GM21723 (cell line): ENCODE data around the gene PROX1.

Experiments used
- ATAC-seq: cut with Tn5 transposase; IDR thresholded peaks from one replicate; pipeline ENCODE4 v1.9.1; 2021; ENCODE audit warnings: mild to moderate bottlenecking, moderate library complexity; ENCODE audit not compliant: unreplicated experiment

Gene PROX1

DNA sequence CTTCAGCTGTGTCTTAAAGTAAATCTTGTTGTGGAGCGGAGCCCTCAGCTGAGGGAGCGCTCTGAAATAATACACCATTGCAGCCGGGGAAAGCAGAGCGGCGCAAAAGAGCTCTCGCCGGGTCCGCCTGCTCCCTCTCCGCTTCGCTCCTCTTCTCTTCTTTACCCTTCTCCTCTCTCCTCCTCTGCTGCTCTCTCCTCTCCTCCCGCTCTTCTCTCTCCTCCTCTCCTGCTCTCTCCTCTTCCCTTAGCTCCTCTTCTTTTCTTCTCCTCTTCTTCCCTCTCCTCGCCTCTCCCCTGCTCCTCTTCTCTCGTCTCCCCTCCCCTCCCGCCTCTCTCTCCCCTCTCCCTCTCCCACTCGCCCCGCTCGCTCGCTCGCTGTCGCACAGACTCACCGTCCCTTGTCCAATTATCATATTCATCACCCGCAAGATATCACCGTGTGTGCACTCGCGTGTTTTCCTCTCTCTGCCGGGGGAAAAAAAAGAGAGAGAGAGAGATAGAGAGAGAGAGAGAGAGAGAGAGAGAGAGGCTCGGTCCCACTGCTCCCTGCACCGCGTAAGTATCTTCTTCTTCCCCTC lies at the start of gene PROX1:
Gene PROX1 (plus strand): TSS at position 47 of the 580 bp plus-strand sequence. CDS start 8,563 bp downstream, outside the sequence.
- ATAC-seq: peak; percentile 86

GRCh38 chr1:213938776-213939175 lies 49.0 kb upstream of the PROX1 start:
- no peak for ATAC-seq

DNA sequence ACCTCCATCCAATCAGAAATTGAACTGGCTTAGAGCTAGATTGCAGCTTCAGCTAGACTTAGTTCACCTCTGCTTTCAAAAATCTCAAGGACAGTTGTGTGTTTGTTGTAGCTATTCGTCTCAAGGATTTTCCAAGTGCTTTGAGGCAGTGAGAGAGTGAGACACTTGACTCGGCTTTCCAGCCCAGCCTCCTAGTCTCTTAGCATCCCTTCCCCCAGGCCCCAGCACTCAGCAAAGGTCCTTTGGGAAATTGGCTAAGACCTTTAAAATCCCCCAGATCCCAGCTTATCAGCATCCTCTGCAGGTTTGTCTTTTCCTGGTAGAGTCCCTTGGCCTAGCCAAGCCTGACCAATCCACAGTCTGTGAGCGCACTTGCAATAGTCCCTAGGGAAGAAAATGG lies 47.9 kb upstream of the PROX1 start:
- ATAC-seq: no peak

DNA sequence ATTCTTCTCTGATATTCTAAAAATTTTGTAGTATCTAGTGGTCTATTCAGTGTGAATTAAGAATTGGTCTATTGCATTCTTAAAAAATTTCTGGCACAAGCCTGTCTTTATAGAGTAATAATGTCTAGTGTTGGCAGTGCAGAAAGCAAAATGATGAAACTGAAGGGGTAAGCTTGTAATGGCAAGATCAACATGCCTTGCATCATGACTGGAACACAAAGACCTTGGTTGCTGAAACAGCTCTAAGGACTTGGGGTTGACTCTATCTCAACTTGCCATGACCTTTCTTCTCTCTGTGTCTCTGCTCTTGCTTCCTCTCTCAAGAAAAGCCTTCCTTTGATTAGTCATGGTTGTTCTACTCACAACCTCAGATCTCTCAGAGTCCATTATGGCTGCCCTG lies 46.8 kb upstream of the PROX1 start:
- no peak for ATAC-seq

DNA sequence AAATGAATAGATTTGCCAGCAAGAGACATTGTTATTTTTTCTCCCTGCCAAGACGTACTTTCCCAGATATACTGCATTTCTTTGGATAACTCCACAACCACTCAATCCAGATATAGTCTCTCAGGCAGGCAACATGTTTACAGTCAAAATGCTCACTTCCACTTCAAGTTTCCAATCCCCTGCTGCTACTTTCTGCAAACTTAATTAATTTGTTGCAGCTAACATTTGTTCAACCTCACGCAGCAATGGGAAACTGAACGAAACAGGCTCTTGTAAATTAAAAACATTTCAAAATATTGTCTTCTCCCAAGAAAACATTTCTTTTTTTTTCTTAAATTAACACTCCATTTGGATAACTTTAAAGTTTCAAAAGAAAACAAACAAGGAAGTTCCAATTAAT lies 45.7 kb upstream of the PROX1 start:
- no peak for ATAC-seq

- no peak for ATAC-seq
Observed at GRCh38 chr1:213947200-213947801, 40.5 kb upstream of the PROX1 start.

GRCh38 chr1:213951876-213952275 lies 35.9 kb upstream of the PROX1 start:
- no peak for ATAC-seq

DNA sequence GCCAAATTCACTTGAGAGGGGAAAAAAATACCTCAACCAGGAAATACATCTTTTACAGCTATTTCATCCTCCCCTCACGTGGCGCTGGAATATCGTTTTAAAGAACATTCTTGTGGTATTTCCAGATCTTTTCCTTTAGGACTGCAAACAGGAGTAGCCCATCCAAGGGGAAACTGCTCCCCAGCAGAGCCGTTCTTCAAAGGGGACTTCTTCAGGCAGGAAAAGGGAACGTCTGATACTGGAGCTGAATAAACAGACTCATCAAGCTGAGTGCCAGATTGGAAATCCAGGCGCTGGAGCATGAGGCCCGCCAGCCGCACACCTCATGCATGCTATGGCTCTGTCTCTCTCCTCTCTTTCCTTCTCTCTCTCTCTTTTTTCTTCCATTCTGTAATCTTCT lies 34.0 kb upstream of the PROX1 start:
- no peak for ATAC-seq

GRCh38 chr1:213956295-213956770 lies 31.4 kb upstream of the PROX1 start:
- no peak for ATAC-seq

DNA sequence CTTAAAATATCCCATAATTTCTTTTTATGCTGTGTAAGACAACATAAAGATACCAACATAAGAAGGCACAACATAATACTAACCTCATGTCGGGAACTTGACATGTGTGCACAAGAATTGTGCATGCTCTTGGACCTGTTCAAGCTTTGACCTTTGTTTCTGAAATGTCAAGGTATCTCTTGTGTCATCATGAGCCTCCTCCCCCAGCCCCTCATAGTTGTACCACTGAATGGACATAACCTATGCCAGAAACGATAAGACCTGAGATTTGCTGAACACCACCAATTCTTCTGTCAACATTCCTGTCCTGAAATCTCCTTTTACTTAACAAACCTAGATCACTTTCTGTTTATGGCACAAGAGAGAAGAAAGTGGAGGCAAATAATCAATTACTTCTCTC lies 29.4 kb upstream of the PROX1 start:
- no peak for ATAC-seq

GRCh38 chr1:213960963-213961362 lies 26.8 kb upstream of the PROX1 start:
- no peak for ATAC-seq

DNA sequence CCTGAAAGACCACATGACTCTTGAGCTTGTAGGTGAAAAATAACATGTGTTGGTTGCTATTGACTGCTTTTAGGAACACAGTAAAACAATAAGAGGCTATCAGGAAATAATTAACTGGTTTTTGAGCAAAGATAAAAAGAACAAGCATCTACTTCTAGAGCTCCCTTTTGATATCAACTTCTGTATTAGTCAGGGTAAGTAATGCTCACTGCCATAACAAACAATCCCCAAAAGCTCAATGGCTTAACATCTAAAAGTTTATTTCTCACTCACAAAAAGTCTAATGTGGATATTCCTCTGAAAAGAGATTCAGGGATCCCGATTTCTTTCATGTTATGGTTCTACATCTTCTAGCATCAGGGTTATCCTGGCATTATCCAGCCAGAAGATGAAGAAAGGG lies 25.3 kb upstream of the PROX1 start:
- ATAC-seq: no peak

DNA sequence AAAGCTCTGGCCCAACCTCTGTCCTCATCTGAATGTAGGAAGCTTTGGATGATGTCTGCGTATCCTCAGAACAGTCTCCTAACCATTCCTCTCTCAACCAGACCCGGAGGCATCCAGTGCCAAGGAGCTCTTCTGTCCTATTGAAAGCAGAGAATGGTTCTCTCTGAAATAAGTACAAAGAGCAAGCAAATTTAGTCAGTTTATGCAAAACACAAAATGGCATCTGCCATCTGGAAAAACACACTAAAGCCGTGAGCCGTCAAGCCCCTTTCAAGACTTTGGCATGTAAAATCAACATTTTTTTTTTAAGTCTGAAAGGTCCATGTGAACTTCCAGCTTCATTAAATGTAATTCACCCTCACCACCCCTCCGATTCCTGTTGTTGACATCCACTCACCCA lies 21.7 kb upstream of the PROX1 start:
- no peak for ATAC-seq

DNA sequence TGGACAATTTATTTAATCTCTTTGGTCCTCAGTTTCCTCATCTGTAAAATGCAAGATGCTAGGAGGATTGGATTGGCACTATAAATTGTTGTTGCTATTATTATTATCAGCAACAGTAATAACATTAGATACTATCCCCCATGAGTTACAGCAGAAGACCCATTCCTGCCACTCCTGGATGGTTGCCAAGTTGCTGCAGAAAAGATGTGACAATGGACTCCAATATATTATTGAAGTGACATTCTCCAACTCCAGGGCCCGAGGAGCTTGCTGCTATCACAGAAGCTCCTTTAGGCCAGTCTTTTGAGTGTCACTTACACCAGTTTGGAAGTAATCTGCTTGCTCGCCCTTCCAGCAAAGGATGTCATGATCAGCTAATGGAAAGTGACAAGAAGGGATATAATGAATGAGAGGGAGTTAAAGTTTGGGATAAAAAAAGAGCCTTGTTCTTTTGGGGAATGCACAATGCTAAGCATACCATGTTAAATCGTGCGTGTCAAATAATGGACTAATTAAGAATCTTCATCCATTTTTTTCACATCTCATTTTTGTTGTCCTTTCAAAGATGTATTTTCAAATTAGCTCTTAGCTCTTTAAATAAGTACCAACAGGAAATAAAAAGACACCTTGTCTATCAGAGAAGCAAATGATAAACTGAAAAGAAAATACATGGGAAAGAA lies 19.5 kb upstream of the PROX1 start:
- ATAC-seq: no peak

- ATAC-seq: no peak
Observed at GRCh38 chr1:213969958-213970555, 17.7 kb upstream of the PROX1 start.

- ATAC-seq: no peak
Observed at GRCh38 chr1:213972141-213972540, 15.6 kb upstream of the PROX1 start.

DNA sequence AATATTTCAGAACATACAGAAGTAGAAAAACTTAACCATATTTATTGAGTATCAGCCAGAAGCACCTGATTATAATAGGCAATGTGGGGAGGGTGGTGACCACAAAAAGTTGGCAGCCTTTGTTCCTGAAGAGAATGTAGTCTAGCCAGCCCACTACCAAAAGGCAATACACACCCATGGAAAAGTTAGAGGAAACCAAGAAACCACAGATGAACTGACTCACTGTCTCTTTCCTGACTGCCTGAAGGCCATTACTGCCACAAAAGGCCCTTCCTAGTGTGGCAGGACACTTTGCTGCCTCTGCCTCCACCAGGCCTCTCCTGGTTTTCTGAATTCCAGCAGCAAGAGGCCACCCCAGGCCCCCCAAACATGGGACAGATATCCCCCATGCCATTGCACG lies 14.6 kb upstream of the PROX1 start:
- no peak for ATAC-seq

- ATAC-seq: no peak
Observed at GRCh38 chr1:213976665-213977485, 10.9 kb upstream of the PROX1 start.

GRCh38 chr1:213977486-213977842 lies 10.3 kb upstream of the PROX1 start:
- ATAC-seq: no peak

DNA sequence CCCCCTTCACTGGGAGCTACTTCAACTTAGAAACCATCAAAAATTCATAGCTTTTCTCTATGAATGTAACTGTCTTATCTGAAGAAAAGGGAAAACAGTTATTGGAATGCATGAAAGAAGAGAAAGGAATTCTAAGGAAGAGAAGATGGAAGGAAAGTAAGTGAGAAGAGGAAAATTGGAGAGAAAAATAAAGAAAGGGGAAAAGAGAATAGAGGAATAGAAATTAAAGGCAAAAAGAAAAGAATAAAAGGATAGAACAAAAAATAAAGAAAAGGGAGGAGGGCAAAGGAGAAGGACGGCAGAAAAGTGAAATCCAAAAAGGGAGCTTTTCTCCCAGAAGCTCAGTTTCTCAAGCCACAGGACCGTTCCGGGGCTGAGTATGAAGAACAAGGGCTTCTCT lies 9.9 kb upstream of the PROX1 start:
- no peak for ATAC-seq
